Endothelial cell (in vitro differentiated cells): ENCODE data around the gene ATG16L1. TPM values are rescaled to one million over a fixed set of nuclear protein-coding genes. Genes with fewer than 3 reads are reported as not detected.

Experiments used
- DNase-seq: peaks from one replicate; pipeline ENCODE4 v3.0.0; 2021; ENCODE audit warnings: low spot score
- H3K27ac Mint-ChIP-seq: one replicate; pipeline ENCODE4 v1.8.0; 2021; ENCODE audit warnings: mixed read lengths, inconsistent platforms; ENCODE audit not compliant: unreplicated experiment
- H3K27me3 Mint-ChIP-seq: one replicate; pipeline ENCODE4 v1.8.0; 2021; ENCODE audit warnings: mild to moderate bottlenecking, moderate library complexity, mixed read lengths, inconsistent platforms; ENCODE audit not compliant: unreplicated experiment
- H3K36me3 Mint-ChIP-seq: one replicate; pipeline ENCODE4 v1.8.0; 2021; ENCODE audit warnings: mild to moderate bottlenecking, low read depth, mixed read lengths, inconsistent platforms; ENCODE audit not compliant: unreplicated experiment
- H3K4me1 Mint-ChIP-seq: one replicate; pipeline ENCODE4 v1.8.0; 2021; ENCODE audit warnings: mild to moderate bottlenecking, mixed read lengths, inconsistent platforms; ENCODE audit not compliant: unreplicated experiment
- H3K4me3 Mint-ChIP-seq: one replicate; pipeline ENCODE4 v1.8.0; 2021; ENCODE audit warnings: mild to moderate bottlenecking, mixed read lengths, inconsistent platforms; ENCODE audit not compliant: unreplicated experiment
- H3K9me3 Mint-ChIP-seq: one replicate; pipeline ENCODE4 v1.8.0; 2021; ENCODE audit warnings: mixed read lengths, inconsistent platforms; ENCODE audit not compliant: unreplicated experiment
- CTCF ChIP-seq: fragments of 200-600 bp; sonication (generic); IDR thresholded peaks from one replicate; pipeline ENCODE4 v1.5.0; 2021; ENCODE audit warnings: antibody characterized with exemption; ENCODE audit not compliant: unreplicated experiment
- total RNA-seq: library from RNA; stranded (reverse); fragmentation: NEBNext Ultra II Directional; extraction: Animal tissue kit (Norgen Biotek cat#: 25700); gene quantifications from one replicate; pipeline ENCODE4 v1.2.1, GENCODE V29; 2021; ENCODE audit not compliant: unreplicated experiment

Gene ATG16L1
- total RNA-seq, 1 donor from 2014 or later: 39.5 TPM

DNA sequence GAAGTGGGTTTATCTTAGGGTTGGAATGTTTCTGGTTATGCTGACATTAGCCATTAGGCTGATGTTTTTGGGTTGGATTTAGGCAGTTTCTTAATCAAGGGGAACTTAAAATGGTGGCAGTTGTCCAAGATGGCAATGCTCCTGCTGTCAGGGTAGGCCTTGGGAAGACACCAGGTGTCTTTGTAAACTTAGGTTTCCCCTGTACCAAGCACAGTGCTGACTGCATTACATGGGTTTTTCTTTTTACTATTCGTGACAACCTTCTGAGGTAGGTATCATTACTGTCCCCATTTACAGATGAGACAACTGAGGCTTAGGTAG lies 528 bp upstream of the ATG16L1 start:
- Mint-ChIP-seq H3K4me3 (peak overlapping the region; percentile 99), H3K27ac (peak overlapping the region; percentile 91), H3K36me3 (no peaks in the 10 kb centered on the region), H3K9me3 (no peaks in the 10 kb centered on the region), H3K27me3 (peaks cover 5% of the 10 kb centered on the region), H3K4me1 (peaks cover 33% of the 10 kb centered on the region)
- no peak for TF ChIP-seq CTCF
- DNase-seq: no peak

- no peaks in the 10 kb centered on the region for H3K36me3 Mint-ChIP-seq
- H3K4me1 Mint-ChIP-seq: peaks cover 33% of the 10 kb centered on the region
- H3K27me3 Mint-ChIP-seq: peaks cover 5% of the 10 kb centered on the region
- DNase-seq: no peak
- peak overlapping the region; percentile 99 for H3K4me3 Mint-ChIP-seq
- TF ChIP-seq CTCF: no peak
- peak overlapping the region; percentile 93 for H3K27ac Mint-ChIP-seq
- H3K9me3 Mint-ChIP-seq: no peaks in the 10 kb centered on the region
Observed at GRCh38 chr2:233252227-233252626, 754 bp downstream of the ATG16L1 start.

GRCh38 chr2:233255151-233255550 lies 3.7 kb downstream of the ATG16L1 start:
- peaks cover 15% of the 10 kb centered on the region for H3K36me3 Mint-ChIP-seq
- H3K27me3 Mint-ChIP-seq: peaks cover 5% of the 10 kb centered on the region
- H3K27ac Mint-ChIP-seq: no peak overlapping the region

GRCh38 chr2:233256048-233256447 lies 4.6 kb downstream of the ATG16L1 start:
- H3K4me3 Mint-ChIP-seq: no peak overlapping the region
- no peak overlapping the region for H3K27ac Mint-ChIP-seq
- H3K4me1 Mint-ChIP-seq: peaks cover 37% of the 10 kb centered on the region
- no peak for DNase-seq
- peaks cover 15% of the 10 kb centered on the region for H3K36me3 Mint-ChIP-seq
- H3K9me3 Mint-ChIP-seq: no peaks in the 10 kb centered on the region
- peaks cover 4% of the 10 kb centered on the region for H3K27me3 Mint-ChIP-seq
- no peak for TF ChIP-seq CTCF

More at GRCh38 chr2:233255151-233255550, 3.7 kb downstream of the ATG16L1 start:
- DNase-seq: no peak
- H3K9me3 Mint-ChIP-seq: no peaks in the 10 kb centered on the region
- H3K4me3 Mint-ChIP-seq: no peak overlapping the region
- TF ChIP-seq CTCF: no peak
- peaks cover 43% of the 10 kb centered on the region for H3K4me1 Mint-ChIP-seq

- H3K4me3 Mint-ChIP-seq: no peak overlapping the region
- peaks cover 37% of the 10 kb centered on the region for H3K36me3 Mint-ChIP-seq
- H3K27ac Mint-ChIP-seq: no peak overlapping the region
- no peaks in the 10 kb centered on the region for H3K27me3 Mint-ChIP-seq
- H3K9me3 Mint-ChIP-seq: no peaks in the 10 kb centered on the region
- no peak for DNase-seq
- H3K4me1 Mint-ChIP-seq: peaks cover 26% of the 10 kb centered on the region
- no peak for TF ChIP-seq CTCF
Observed at GRCh38 chr2:233258211-233258610, 6.7 kb downstream of the ATG16L1 start.
